ENCODE measurements around the gene BABAM2.
"Not testable (repeated sequence)": the region's sequence is repeated elsewhere in the genome, so short reads cannot be mapped to it uniquely, and the experiment has no call there.

BABAM2 gene

DNA sequence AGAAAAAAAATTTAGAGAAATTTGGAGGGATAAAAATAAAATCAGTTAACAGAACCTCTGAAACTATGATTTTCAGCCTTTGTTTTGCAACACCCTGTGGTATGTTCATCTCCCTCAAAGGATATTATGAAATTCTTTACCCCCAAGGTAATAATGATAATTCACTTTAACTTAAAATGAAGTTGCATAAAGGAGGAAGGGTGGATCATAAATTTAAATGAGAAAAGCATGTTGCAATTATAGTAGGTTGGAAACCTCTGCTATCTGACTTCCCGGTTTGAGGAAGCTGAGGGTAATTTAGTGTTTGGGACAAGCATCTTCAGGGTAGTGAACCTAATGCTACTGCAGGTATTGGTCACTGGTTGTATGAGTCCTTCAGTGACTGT lies 102.9 kb downstream of the BABAM2 start:
- H3K4me3 ChIP-seq (ENCODE audit: low read length) = no peak overlapping the region
- DNase-seq (ENCODE audit: low read depth, low spot score) = no peak

DNA sequence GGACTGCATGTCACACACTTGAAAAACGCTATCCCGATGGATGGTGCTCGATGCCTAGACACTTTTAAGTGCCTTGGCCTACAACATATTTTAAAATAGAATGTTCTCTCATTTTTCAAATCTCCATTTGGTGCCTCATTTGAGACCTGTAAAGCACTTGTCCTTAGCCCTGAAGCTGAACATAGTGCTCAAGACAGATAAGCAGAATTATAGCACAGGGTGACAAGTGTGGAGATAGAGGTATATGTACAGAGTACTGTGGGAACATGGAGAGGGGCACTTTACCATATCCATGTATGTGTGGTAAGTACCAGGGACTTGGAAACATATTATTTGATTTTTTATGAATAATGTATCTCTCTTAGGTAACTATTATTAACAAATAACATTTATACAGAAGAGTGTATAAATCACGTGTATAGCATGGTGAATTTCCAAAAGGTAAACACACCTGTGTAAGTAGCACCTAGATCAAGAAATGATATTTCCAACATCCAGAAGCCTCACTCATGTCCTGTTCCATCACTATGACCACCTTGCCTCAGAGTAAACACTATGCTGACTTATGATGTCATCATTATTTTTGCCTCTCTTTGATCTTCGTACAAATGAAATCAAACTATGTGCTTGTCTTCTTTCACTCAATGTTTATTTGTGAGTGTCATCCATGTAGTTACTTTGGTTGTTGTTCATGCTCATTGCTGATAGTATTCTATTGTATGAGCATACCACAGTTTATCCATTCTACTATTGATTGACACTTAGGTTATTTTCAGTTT lies 103.6 kb downstream of the BABAM2 start:
- no peak for DNase-seq (ENCODE audit: low read depth, low spot score)

DNA sequence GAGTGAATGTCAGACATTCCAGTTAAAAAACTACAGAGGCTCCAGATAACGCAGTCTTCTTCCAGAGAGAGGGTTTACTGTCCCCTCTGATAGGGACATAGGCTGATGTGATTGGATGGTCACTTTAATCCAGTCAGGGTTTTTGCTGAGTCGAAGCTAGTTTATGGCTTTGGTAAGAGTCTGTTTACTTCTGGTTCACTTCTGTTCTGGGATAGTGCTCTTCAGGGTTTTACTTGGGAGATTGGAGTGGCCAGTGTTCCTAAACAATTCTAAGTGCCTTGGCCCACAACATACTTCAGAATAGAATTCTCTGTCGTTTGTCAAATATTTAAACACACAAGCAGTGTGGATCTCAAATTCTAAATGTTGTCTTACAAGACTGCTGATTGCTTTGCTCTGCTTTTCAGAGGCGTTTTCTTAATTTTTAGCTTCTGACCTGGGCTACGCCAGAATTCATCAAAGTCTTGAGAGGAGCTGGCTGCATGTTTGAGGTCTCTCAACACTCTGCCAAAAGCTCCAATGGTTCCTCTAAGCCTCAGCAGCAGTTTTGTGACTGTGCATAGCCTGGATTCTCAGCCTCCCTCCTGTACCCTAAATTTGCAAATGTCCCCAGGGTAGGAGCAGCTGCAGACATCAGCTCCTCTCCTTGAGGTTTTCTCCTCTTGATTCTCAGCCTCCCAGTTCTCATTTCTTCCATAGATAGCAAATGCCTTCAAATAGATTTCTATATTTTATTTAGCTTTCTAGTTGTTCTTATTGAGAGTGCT lies 105.8 kb downstream of the BABAM2 start:
- no peak for DNase-seq (ENCODE audit: low read depth, low spot score)
- H3K4me3 ChIP-seq (ENCODE audit: low read length) = no peak overlapping the region

More for the DNA sequence above, 103.6 kb downstream of the BABAM2 start:
- H3K4me3 ChIP-seq (ENCODE audit: low read length) = no peak overlapping the region

DNA sequence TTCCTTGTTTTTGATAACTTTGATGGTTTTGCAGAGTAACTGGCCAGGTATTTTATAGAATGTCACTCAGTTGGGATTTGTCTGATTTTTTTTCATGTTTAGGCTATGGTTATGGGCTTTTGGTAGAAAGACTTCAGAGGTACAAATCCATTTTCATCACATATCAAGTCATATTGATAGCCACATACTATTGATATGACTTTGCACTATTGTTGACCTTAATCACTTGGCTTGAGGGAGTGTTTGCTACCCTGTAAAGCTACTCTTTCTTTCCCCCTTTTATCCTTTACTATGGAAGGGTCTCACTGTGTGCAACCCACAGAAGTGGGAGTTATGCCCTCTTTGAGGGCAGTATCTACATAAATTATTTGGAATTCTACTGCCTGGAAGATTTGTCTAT lies 109.8 kb downstream of the BABAM2 start:
- no peak overlapping the region for H3K4me3 ChIP-seq (ENCODE audit: low read length)
- DNase-seq (ENCODE audit: low read depth, low spot score) = no peak

DNA sequence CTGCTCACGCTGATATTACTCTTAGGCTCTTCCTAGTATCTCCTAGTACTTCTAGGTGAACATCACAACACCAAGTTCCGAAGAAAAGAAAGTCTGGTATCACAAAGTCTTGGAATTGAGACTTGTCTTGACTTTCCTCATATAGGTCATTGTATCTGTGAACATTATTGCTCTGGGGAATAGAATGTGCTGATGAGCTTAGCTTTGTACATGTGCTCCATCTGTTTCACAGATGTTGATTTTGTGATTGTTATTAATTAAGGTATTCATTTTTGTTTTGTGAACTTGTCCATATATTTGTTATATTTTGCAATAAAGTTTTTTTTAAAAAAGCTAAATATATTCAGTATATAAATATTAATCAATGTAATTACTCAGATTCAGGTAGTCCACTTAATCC lies 111.7 kb downstream of the BABAM2 start:
- no peak overlapping the region for H3K4me3 ChIP-seq (ENCODE audit: low read length)
- no peak for DNase-seq (ENCODE audit: low read depth, low spot score)

GRCh38 chr2:28004086-28004485 lies 113.6 kb downstream of the BABAM2 start:
- no peak overlapping the region for H3K4me3 ChIP-seq (ENCODE audit: low read length)
- no peak for DNase-seq (ENCODE audit: low read depth, low spot score)

- DNase-seq (ENCODE audit: low read depth, low spot score) = no peak
These were observed 119.2 kb downstream of the BABAM2 start for GRCh38 chr2:28009732-28010131.

DNA sequence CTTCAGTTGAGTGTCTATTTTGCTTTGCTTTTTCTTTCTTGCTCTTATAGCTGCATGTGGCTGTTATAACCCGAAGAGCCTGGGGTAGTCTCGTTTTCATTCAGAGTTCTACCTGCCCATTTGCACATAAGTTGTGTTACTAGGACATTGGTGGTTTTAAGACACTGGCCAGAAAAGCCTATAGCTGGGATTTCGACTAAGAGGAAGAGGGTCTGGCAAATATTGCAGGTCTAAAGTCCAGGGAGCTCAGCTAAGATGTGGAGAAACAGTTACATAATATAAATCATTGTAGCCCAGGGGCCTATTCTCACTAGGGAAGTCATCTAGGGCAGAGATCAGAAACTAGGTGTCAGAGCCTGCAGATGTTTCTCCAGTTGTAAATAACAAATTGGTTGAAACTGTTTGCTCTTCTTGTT lies 120.8 kb downstream of the BABAM2 start:
- no peak for DNase-seq (ENCODE audit: low read depth, low spot score)
- H3K4me3 ChIP-seq (ENCODE audit: low read length) = no peak overlapping the region

More at GRCh38 chr2:28009732-28010131, 119.2 kb downstream of the BABAM2 start:
- H3K4me3 ChIP-seq (ENCODE audit: low read length) = no peak overlapping the region

DNA sequence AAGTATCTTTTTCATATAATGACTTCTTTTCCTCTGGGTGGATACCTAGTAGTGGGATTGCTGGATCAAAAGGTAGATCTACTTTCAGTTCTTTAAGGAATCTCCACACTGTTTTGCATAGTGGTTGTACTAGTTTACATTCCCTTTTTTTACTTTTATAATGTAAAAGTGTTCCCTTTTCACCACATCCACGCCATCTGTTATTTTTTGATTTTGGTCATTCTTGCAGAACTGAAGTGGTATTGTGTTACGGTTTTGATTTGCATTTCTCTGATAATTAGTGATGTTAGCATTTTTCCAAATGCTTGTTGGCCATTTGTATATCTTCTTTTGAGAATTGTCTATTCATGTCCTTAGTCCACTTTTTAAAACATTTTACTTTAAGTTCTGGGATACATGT lies 127.9 kb downstream of the BABAM2 start:
- not testable (repeated sequence) for H3K4me3 ChIP-seq (ENCODE audit: low read length); DNase-seq (ENCODE audit: low read depth, low spot score)

GRCh38 chr2:28019521-28019920 lies 129.0 kb downstream of the BABAM2 start:
- not testable (repeated sequence) for DNase-seq (ENCODE audit: low read depth, low spot score); H3K4me3 ChIP-seq (ENCODE audit: low read length)

GRCh38 chr2:28021898-28022297 lies 131.4 kb downstream of the BABAM2 start:
- DNase-seq (ENCODE audit: low read depth, low spot score) = no peak

DNA sequence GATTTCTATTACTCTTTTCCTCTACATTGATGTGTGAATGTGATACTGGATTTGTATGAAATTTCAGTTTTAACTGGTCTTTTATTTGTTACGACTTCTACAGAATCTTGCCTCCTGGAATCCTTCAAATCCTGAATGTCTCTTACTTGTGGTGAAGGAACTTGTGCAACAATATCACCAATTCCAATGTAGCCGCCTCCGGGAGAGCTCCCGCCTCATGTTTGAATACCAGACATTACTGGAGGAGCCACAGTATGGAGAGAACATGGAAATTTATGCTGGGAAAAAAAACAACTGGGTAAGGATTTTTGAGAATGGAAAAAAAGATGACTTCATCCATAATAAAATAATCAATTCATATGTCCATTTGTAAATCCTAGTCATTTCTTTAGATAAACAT lies 134.6 kb downstream of the BABAM2 start:
- H3K4me3 ChIP-seq (ENCODE audit: low read length) = no peak overlapping the region
- DNase-seq (ENCODE audit: low read depth, low spot score) = no peak

More at GRCh38 chr2:28021898-28022297, 131.4 kb downstream of the BABAM2 start:
- no peak overlapping the region for H3K4me3 ChIP-seq (ENCODE audit: low read length)

- not testable (repeated sequence) for H3K4me3 ChIP-seq (ENCODE audit: low read length); DNase-seq (ENCODE audit: low read depth, low spot score)
These were observed 135.7 kb downstream of the BABAM2 start for GRCh38 chr2:28026230-28026629.

DNA sequence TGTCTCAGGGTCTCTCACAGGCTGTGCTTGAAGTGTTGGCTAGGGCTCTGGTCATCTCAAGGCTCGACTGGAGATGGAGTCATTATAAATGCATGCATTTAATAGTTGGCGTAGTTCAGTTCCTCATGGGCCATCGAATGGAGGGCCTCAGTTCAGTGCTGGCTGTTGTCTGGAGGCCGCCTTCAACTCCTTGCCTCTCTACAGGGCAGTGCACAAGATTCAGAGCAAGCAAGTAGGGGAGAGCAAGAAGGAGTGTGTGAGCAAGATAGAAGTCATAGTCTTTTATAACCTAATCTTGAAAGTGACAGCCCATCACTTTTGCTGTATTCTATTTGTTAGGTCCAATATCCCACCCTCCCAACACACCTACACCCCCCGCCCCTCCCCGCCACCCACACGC lies 137.5 kb downstream of the BABAM2 start:
- no peak overlapping the region for H3K4me3 ChIP-seq (ENCODE audit: low read length)
- no peak for DNase-seq (ENCODE audit: low read depth, low spot score)

DNA sequence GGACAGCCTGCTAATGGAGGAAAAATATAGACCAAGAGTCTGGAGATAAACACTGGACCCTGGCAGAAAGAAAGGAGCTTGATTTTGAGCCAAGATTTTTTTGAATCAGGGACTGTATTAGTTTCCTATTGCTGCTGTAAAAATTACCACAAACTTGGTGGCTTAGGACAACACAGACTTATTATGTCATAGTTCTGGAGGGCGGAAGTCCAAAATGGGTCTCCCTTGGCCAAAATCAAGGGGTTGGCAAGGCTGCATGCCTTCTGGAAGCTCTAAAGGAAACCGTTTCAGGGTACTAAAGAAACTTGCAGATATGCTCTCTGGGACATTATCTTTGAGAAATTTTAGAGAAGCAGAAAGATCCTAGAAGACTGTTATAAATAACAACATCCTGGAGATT lies 140.1 kb downstream of the BABAM2 start:
- no peak for DNase-seq (ENCODE audit: low read depth, low spot score)
- H3K4me3 ChIP-seq (ENCODE audit: low read length) = no peak overlapping the region

GRCh38 chr2:28032816-28033215 lies 142.3 kb downstream of the BABAM2 start:
- DNase-seq (ENCODE audit: low read depth, low spot score) = no peak
- H3K4me3 ChIP-seq (ENCODE audit: low read length) = no peak overlapping the region

GRCh38 chr2:28034696-28035095 lies 144.2 kb downstream of the BABAM2 start:
- DNase-seq (ENCODE audit: low read depth, low spot score) = no peak

DNA sequence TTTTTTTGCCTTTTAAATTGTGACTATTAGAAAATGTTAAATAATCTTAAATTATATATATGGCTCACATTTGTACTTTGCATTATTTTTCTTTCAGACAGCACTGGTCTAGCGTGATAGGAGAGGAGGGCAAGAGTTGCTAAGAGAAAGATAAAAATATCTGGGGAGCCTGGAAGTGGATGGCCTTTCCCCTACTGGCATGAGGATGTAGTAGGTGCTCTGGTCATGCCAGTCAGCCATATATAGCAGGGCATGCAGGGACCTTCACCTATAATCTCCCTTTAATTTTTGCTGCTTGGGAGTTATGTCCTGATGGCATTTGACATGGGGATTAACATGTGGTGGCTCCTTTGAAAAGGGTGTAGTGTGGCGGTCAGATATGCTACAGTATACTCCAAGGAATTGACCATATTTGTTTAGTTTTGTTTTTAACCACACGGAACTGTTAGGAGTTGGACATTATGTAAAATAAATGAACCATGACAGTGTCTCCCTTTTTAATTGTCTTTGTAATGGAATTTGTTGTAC lies 144.7 kb downstream of the BABAM2 start:
- no peak for DNase-seq (ENCODE audit: low read depth, low spot score)
- no peak overlapping the region for H3K4me3 ChIP-seq (ENCODE audit: low read length)

More at GRCh38 chr2:28034696-28035095, 144.2 kb downstream of the BABAM2 start:
- H3K4me3 ChIP-seq (ENCODE audit: low read length) = no peak overlapping the region

- no peak overlapping the region for H3K4me3 ChIP-seq (ENCODE audit: low read length)
- DNase-seq (ENCODE audit: low read depth, low spot score) = no peak
These were observed 145.3 kb downstream of the BABAM2 start for GRCh38 chr2:28035816-28036215.

DNA sequence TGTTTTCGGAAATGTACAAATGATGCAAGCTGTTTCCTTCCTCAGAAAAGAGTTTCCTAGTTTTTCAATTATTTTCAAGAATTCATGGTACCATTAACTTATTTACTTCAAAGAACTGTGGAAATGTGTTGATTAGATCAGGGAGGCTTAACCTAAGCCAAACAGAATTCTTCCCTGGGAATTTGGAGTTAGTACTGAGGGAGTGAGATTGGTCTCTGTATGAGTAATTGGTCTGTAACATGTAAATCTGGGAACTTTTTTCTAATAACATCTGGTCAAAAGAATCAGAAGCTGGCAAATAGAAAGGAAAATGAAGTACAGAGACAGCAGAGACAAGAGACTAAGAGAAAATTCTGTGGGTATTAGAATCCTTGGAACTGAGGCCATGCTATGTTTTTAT lies 145.8 kb downstream of the BABAM2 start:
- no peak for DNase-seq (ENCODE audit: low read depth, low spot score)
- H3K4me3 ChIP-seq (ENCODE audit: low read length) = no peak overlapping the region
